HG02870 (cell line): ENCODE results near the gene C8G.

Experiments
- ATAC-seq: cut with Tn5 transposase; IDR thresholded peaks from one replicate; pipeline ENCODE4 v1.9.1; 2021; ENCODE audit warnings: mild to moderate bottlenecking, moderate library complexity; ENCODE audit not compliant: unreplicated experiment

Gene C8G

GRCh38 chr9:136980669-136981478 is 35.8 kb downstream of the C8G start:
- ATAC-seq = no peak

- no peak for ATAC-seq
Observed at GRCh38 chr9:136981588-136982231, 36.7 kb downstream of the C8G start.

- ATAC-seq = no peak
Observed at GRCh38 chr9:136982232-136983051, 37.4 kb downstream of the C8G start, which contains the start of gene LCNL1. LCNL1 (plus strand) TSS chr9:136982993; CDS start chr9:136983587, 594 bp downstream.

GRCh38 chr9:136983167-136983566 is 38.1 kb downstream of the C8G start:
- ATAC-seq = no peak

- no peak for ATAC-seq
Observed at GRCh38 chr9:136983656-136984314, 38.7 kb downstream of the C8G start.

GRCh38 chr9:136984464-136985026 is 39.5 kb downstream of the C8G start:
- no peak for ATAC-seq

- ATAC-seq = no peak
Observed at GRCh38 chr9:136985027-136985602, 40.1 kb downstream of the C8G start.

- no peak for ATAC-seq
Observed at GRCh38 chr9:136985853-136986252, 40.8 kb downstream of the C8G start.

- ATAC-seq = no peak
Observed at GRCh38 chr9:136988872-136989271, 43.8 kb downstream of the C8G start.

GRCh38 chr9:136990242-136990911 is 45.3 kb downstream of the C8G start:
- no peak for ATAC-seq

- no peak for ATAC-seq
Observed at GRCh38 chr9:136991993-136992818, 47.2 kb downstream of the C8G start, which contains the start of gene PAXX. PAXX (plus strand) TSS chr9:136992422; CDS start chr9:136992444, 22 bp downstream.

- no peak for ATAC-seq
Observed at GRCh38 chr9:136992819-136993369, 47.9 kb downstream of the C8G start.

- no peak for ATAC-seq
Observed at GRCh38 chr9:136994180-136994887, 49.3 kb downstream of the C8G start.

GRCh38 chr9:136994888-136995230 is 49.8 kb downstream of the C8G start:
- no peak for ATAC-seq

- no peak for ATAC-seq
Observed at GRCh38 chr9:136995362-136995761, 50.3 kb downstream of the C8G start.

GRCh38 chr9:136995772-136996311 is 50.8 kb downstream of the C8G start:
- no peak for ATAC-seq
